ENCODE measurements around the gene HOXB6. TPM values are rescaled to one million over a fixed set of nuclear protein-coding genes. Genes with fewer than 3 reads are reported as not detected.

The HOXB6 gene
- total and polyA plus RNA-seq, 4 donors = 5.3 to 7.5 (median 5.7) TPM

DNA sequence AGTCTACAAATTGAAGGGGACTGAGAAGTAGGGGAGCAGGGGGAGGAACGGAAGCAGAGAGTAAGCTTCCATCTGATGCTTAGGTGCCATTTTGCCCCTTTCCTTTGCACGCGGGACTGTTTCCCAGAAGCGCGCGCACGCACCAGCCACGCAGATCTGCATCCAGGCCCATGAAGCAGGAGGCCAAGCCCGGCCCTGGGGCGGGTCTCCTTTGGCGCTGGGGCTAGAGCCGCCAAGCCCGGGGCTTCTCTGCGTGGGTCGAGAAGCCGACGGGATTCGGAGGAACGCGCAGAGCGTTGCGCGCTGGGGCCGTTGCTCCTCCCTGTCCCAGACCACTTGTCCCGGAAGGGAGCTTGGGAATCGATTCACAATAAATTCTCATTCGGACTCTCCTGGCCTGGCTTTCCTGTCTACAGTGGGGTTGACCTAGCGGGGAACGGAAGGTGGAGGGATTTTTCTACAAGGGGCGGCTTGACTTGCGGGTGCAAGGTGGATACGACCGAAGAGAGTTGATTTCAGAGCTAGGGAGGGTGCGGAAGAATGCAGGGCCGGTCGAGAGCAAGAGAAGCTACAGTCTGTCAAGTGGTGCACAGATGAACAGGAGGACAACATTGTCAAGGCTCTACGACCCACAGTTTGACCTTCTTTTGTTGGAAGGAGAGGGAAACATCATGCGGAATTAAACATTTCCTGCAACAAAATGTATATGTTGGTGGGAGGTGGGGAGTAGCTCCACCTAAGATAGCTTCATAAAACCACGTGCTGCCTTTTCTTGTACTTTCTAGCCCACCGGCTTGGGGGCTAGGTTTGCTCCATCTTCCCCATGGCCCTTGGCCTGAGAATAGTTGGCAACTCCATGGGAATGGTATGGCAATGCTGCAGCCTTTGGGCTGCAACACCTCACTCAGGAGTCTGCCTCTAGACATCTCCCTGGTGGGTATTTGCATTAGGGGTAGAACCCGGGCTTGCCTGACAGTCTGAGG is 16.9 kb upstream of the HOXB6 start:
- no peak overlapping the region for H3K27ac ChIP-seq (ENCODE audit: low read depth in 1 of 2, low read length in 1 of 2)
- peaks cover 0 to 8% (median 0%) of the 10 kb centered on the region in 4 donors for H3K9me3 ChIP-seq (ENCODE audit: control insufficient read depth in 4 of 4, insufficient read depth in 3 of 4, low read length in 3 of 4)
- TF ChIP-seq CTCF (IDR thresholded peaks at IDR 0.05; ENCODE audit: control extremely low read depth, extremely low read depth) = no peak
- peaks cover 0 to 26% (median 12%) of the 10 kb centered on the region in 5 donors for H3K4me1 ChIP-seq (ENCODE audit: control insufficient read depth in 5 of 5, insufficient read depth in 5 of 5, low read length in 5 of 5)
- H3K36me3 ChIP-seq (ENCODE audit: control insufficient read depth in 4 of 4, insufficient read depth in 4 of 4, low read length in 4 of 4) = no peaks in the 10 kb centered on the region
- H3K4me3 ChIP-seq = no peak overlapping the region
- peaks cover 11 to 89% (median 80%) of the 10 kb centered on the region in 3 donors for H3K27me3 ChIP-seq (ENCODE audit: control insufficient read depth in 3 of 3, insufficient read depth in 3 of 3, low read length in 2 of 3)
- DNase-seq (no peak), ATAC-seq (ENCODE audit: insufficient read depth, low FRiP score) (no peak)
- WGBS, 2 donors = 35 to 67% methylated on average over 41 of the region's 41 CpGs
- H3K9ac ChIP-seq (ENCODE audit: insufficient read depth in 1 of 2, low read length in 2 of 2) = no peak overlapping the region

- 47 to 69% methylated on average over 6 of the region's 6 CpGs for WGBS, 2 donors
Measured at GRCh38 chr17:48620461-48621139, 15.8 kb upstream of the HOXB6 start.

GRCh38 chr17:48619826-48620449 is 15.2 kb upstream of the HOXB6 start:
- DNase-seq (no peak), ATAC-seq (ENCODE audit: insufficient read depth, low FRiP score) (no peak)
- 50 to 69% methylated on average over 32 of the region's 32 CpGs for WGBS, 2 donors
- H3K4me1 ChIP-seq (ENCODE audit: control insufficient read depth in 5 of 5, insufficient read depth in 5 of 5, low read length in 5 of 5) = peaks cover 0 to 18% (median 1%) of the 10 kb centered on the region in 5 donors
- no peaks in the 10 kb centered on the region for H3K36me3 ChIP-seq (ENCODE audit: control insufficient read depth in 4 of 4, insufficient read depth in 4 of 4, low read length in 4 of 4)
- H3K9me3 ChIP-seq (ENCODE audit: control insufficient read depth in 4 of 4, insufficient read depth in 3 of 4, low read length in 3 of 4) = peaks cover 0 to 8% (median 0%) of the 10 kb centered on the region in 4 donors
- TF ChIP-seq CTCF (IDR thresholded peaks at IDR 0.05; ENCODE audit: control extremely low read depth, extremely low read depth) = no peak
- peaks cover 15 to 98% (median 92%) of the 10 kb centered on the region in 3 donors for H3K27me3 ChIP-seq (ENCODE audit: control insufficient read depth in 3 of 3, insufficient read depth in 3 of 3, low read length in 2 of 3)
- no peak overlapping the region for H3K4me3 ChIP-seq
- no peak overlapping the region for H3K27ac ChIP-seq (ENCODE audit: low read depth in 1 of 2, low read length in 1 of 2)
- no peak overlapping the region for H3K9ac ChIP-seq (ENCODE audit: insufficient read depth in 1 of 2, low read length in 2 of 2)

More at GRCh38 chr17:48620461-48621139, 15.8 kb upstream of the HOXB6 start:
- peaks cover 0 to 22% (median 8%) of the 10 kb centered on the region in 5 donors for H3K4me1 ChIP-seq (ENCODE audit: control insufficient read depth in 5 of 5, insufficient read depth in 5 of 5, low read length in 5 of 5)
- no peak overlapping the region for H3K4me3 ChIP-seq
- H3K9me3 ChIP-seq (ENCODE audit: control insufficient read depth in 4 of 4, insufficient read depth in 3 of 4, low read length in 3 of 4) = peaks cover 0 to 8% (median 0%) of the 10 kb centered on the region in 4 donors
- no peaks in the 10 kb centered on the region for H3K36me3 ChIP-seq (ENCODE audit: control insufficient read depth in 4 of 4, insufficient read depth in 4 of 4, low read length in 4 of 4)
- ATAC-seq (ENCODE audit: insufficient read depth, low FRiP score) = no peak
- H3K27me3 ChIP-seq (ENCODE audit: control insufficient read depth in 3 of 3, insufficient read depth in 3 of 3, low read length in 2 of 3) = peaks cover 15 to 94% (median 86%) of the 10 kb centered on the region in 3 donors
- no peak overlapping the region for H3K27ac ChIP-seq (ENCODE audit: low read depth in 1 of 2, low read length in 1 of 2)
- no peak overlapping the region for H3K9ac ChIP-seq (ENCODE audit: insufficient read depth in 1 of 2, low read length in 2 of 2)
- no peak for TF ChIP-seq CTCF (IDR thresholded peaks at IDR 0.05; ENCODE audit: control extremely low read depth, extremely low read depth)
- no peak for DNase-seq
